Endothelial cell of umbilical vein (primary cell): ENCODE results near the gene LRP6. TPM values are rescaled to one million over a fixed set of nuclear protein-coding genes. Genes with fewer than 3 reads are reported as not detected.

Source experiments
- BruUV-seq: library from RNA; stranded (reverse); fragments of 400-500 nt; replicated peaks from 2 replicates; lab custom pipeline; 2021; lab: Mats Ljungman, UMichigan
- CTCF ChIA-PET: fragments of 300-600, 350-600 bp; sonication (Branson Sonifier 250); formaldehyde crosslinking; loops from one replicate; lab custom pipeline; 2021; ENCODE audit warnings: antibody characterized with exemption, inconsistent platforms; lab: Charles Lee
- POLR2A ChIA-PET: fragments of 300-600, 350-600 bp; sonication (Branson Sonifier 250); formaldehyde crosslinking; loops from one replicate; lab custom pipeline; 2021; ENCODE audit warnings: antibody characterized with exemption, inconsistent platforms; lab: Charles Lee
- DNase-seq: peaks from one replicate; pipeline ENCODE4 v3.0.0-alpha.2; 2011; ENCODE audit warnings: low read depth, low spot score
- FAIRE-seq: peaks from 2 replicates; lab custom pipeline; 2011; peaks lifted over from hg19 to GRCh38; lab: Jason Lieb, UNC
- H2AFZ ChIP-seq: 2 replicates; pipeline ENCODE4 v1.6.0; 2012; ENCODE audit warnings: low read depth, low read length, control low read depth, inconsistent platforms
- H3K27ac ChIP-seq: 2 replicates; pipeline ENCODE4 v1.5.1; 2011; ENCODE audit warnings: low read depth, mild to moderate bottlenecking, control low read depth, low read length, moderate library complexity; ENCODE audit not compliant: insufficient read depth
- H3K27me3 ChIP-seq, 2 experiments: 2 replicates each; pipeline versions ENCODE4 v1.6.0 to v1.6.1; 2011; ENCODE audit warnings: low read length in 2 of 2, mixed read lengths in 1 of 2; ENCODE audit not compliant: control insufficient read depth in 2 of 2, insufficient read depth in 2 of 2
- H3K36me3 ChIP-seq, 2 experiments: 2 replicates in 1 of 2; 3 replicates in 1 of 2; pipeline ENCODE4 v1.5.1; 2011; ENCODE audit warnings: low read length in 2 of 2, mild to moderate bottlenecking in 1 of 2, moderate library complexity in 1 of 2; ENCODE audit not compliant: control insufficient read depth in 2 of 2, insufficient read depth in 2 of 2; ENCODE audit errors: extremely low read depth in 1 of 2
- H3K4me1 ChIP-seq: 3 replicates; pipeline ENCODE4 v1.5.1; 2011; ENCODE audit warnings: mild to moderate bottlenecking, low read length; ENCODE audit not compliant: control insufficient read depth, insufficient read depth; ENCODE audit errors: extremely low read depth
- H3K4me2 ChIP-seq: 2 replicates; pipeline ENCODE4 v1.6.1; 2011; ENCODE audit warnings: low read length, control low read depth, mixed read lengths; ENCODE audit not compliant: insufficient read depth
- H3K4me3 ChIP-seq, 3 experiments: fragments of 200-600 bp in 1 of 3; sonication (generic), shearing (Covaris generic) in 1 of 3; replicated peaks in 1 of 3; 2 replicates each; pipeline ENCODE4 v1.5.1; 2011 to 2016; ENCODE audit warnings: control low read depth in 3 of 3, low read length in 3 of 3, mild to moderate bottlenecking in 2 of 3, inconsistent platforms in 1 of 3, low read depth in 1 of 3, moderate library complexity in 1 of 3; ENCODE audit not compliant: insufficient read depth in 1 of 3
- H3K79me2 ChIP-seq: 2 replicates; pipeline ENCODE4 v1.6.0; 2012; ENCODE audit warnings: low read length, inconsistent platforms; ENCODE audit not compliant: control insufficient read depth, insufficient read depth
- H3K9ac ChIP-seq: replicated peaks from 2 replicates; pipeline ENCODE3; 2011; ENCODE audit warnings: low read length, control low read depth; ENCODE audit not compliant: insufficient read depth; ENCODE audit errors: extremely low read depth
- H3K9me1 ChIP-seq: replicated peaks from 3 replicates; pipeline ENCODE4 v1.6.0; 2011; ENCODE audit warnings: mild to moderate bottlenecking, low read length; ENCODE audit not compliant: control insufficient read depth, insufficient read depth; ENCODE audit errors: extremely low read depth
- H3K9me3 ChIP-seq: replicated peaks from 2 replicates; pipeline ENCODE4 v1.5.1; 2012; ENCODE audit warnings: low read length, inconsistent platforms; ENCODE audit not compliant: control insufficient read depth, insufficient read depth
- H4K20me1 ChIP-seq: replicated peaks from 2 replicates; pipeline ENCODE3; 2011; ENCODE audit warnings: mild to moderate bottlenecking, low read length; ENCODE audit not compliant: control insufficient read depth, insufficient read depth; ENCODE audit errors: extremely low read depth
- CTCF ChIP-seq, 2 donors: IDR thresholded peaks; 1 replicate in 1 of 2; 2 replicates in 1 of 2; pipeline ENCODE4 v1.5.1; 2011; ENCODE audit warnings: low read length in 2 of 2, mild to moderate bottlenecking in 2 of 2, moderate library complexity in 2 of 2, control low read depth in 1 of 2, inconsistent platforms in 1 of 2, low read depth in 1 of 2; ENCODE audit not compliant: insufficient read depth in 1 of 2; ENCODE audit errors: extremely low read depth in 1 of 2
- EZH2 ChIP-seq: IDR thresholded peaks from 2 replicates; pipeline ENCODE4 v1.6.1; 2012; ENCODE audit warnings: borderline replicate concordance, low read depth, mild to moderate bottlenecking, moderate library complexity, low read length, inconsistent platforms; ENCODE audit not compliant: severe bottlenecking
- FOS ChIP-seq: IDR thresholded peaks from 2 replicates; pipeline ENCODE4 v1.6.1; 2011; ENCODE audit warnings: mild to moderate bottlenecking, low read length, moderate library complexity, borderline replicate concordance; ENCODE audit not compliant: insufficient read depth
- GATA2 ChIP-seq: IDR thresholded peaks from 2 replicates; pipeline ENCODE4 v1.7.0; 2011; ENCODE audit warnings: low read depth, mild to moderate bottlenecking, moderate library complexity, mixed read lengths, low read length; ENCODE audit not compliant: insufficient read length, insufficient read depth
- JUN ChIP-seq: IDR thresholded peaks from 2 replicates; pipeline ENCODE4 v1.6.1; 2011; ENCODE audit warnings: borderline replicate concordance, low read depth; ENCODE audit not compliant: insufficient read length, insufficient read depth
- MAX ChIP-seq: IDR thresholded peaks from 2 replicates; pipeline ENCODE4 v1.6.1; 2011; ENCODE audit not compliant: insufficient read depth, insufficient read length
- MYC ChIP-seq: IDR thresholded peaks from one replicate; pipeline ENCODE4 v1.6.1; 2011; ENCODE audit warnings: mild to moderate bottlenecking, low read depth, low read length
- POLR2A ChIP-seq: IDR thresholded peaks from 2 replicates; pipeline ENCODE4 v1.6.1; 2012; ENCODE audit warnings: low read depth, mild to moderate bottlenecking, control low read depth, low read length
- POLR2AphosphoS5 ChIP-seq: IDR thresholded peaks from 2 replicates; pipeline ENCODE4 v1.6.1; 2012; ENCODE audit warnings: low read depth, mild to moderate bottlenecking, control low read depth, low read length, moderate library complexity; ENCODE audit not compliant: insufficient read depth
- dilution Hi-C: fragments of 300-500 bp; cut with MboI; formaldehyde crosslinking; loops from one replicate; pipeline ENCODE4 v1.15.0; 2019; ENCODE audit warnings: low sequenced_read_pairs; ENCODE audit not compliant: extremely low pct_ligation_motif_present
- intact Hi-C: fragments of 100-400 bp; cut with micrococcal nuclease; formaldehyde crosslinking; loops from one replicate; pipeline ENCODE4 v1.10.0; 2022
- polyA plus RNA-seq, 4 experiments: library from polyadenylated mRNA; depleted of rRNA in 3 of 4; stranded (reverse) in 3 of 4; unstranded in 1 of 4; fragments of >200 nt; gene quantifications; 2 replicates each; pipeline versions ENCODE4 v1.2.1 to v1.2.3, GENCODE V29; 2011 to 2012; ENCODE audit warnings: missing spikeins in 1 of 4
- total RNA-seq: library from RNA; stranded (reverse); gene quantifications from 2 replicates; pipeline ENCODE4 v1.2.3, GENCODE V29; 2021

LRP6 gene
- total and polyA plus RNA-seq, 2 donors (not counting 3 experiments of a cell fraction or from before 2014, with no cell fraction given), result 28.5 to 41.7 TPM

GRCh38 chr12:12157424-12157823 lies 109.4 kb downstream of the LRP6 start:
- dilution Hi-C loops (no loop called here), intact Hi-C loops (no loop called here)
- Histone ChIP-seq H4K20me1 (no peaks in the 10 kb centered on the region), H3K4me1 (peaks cover 17% of the 10 kb centered on the region), H3K27me3 (no peaks in the 10 kb centered on the region), H3K27ac (no peak overlapping the region), H3K36me3 (peaks cover 0 to 2% of the 10 kb centered on the region in 2 experiments), H3K9me3 (no peaks in the 10 kb centered on the region), H3K4me2 (no peak overlapping the region), H3K4me3 (no peak overlapping the region), H3K9ac (no peak overlapping the region), H2AFZ (no peak overlapping the region), H3K79me2 (no peaks in the 10 kb centered on the region), H3K9me1 (no peaks in the 10 kb centered on the region)
- DNase-seq, result no peak
- TF ChIP-seq JUN, result no peak
- TF ChIP-seq EZH2, result no peak
- TF ChIP-seq CTCF (IDR thresholded peaks at IDR 0.05; ENCODE audit: extremely low read depth in 1 of 2, insufficient read depth in 1 of 2, low read depth in 1 of 2, low read length in 2 of 2), result no peak
- TF ChIP-seq FOS, result no peak
- TF ChIP-seq POLR2A, result no peak
- no peak for TF ChIP-seq GATA2
- no peak for TF ChIP-seq POLR2AphosphoS5
- TF ChIP-seq MAX, result no peak
- TF ChIP-seq MYC, result no peak
- POLR2A ChIA-PET, result no interaction called here
- CTCF ChIA-PET, result no interaction called here
- no peak for FAIRE-seq
- no TSS peak for BruUV-seq
